Measurements from ENCODE around the gene CDK5R1. TPM values are rescaled to one million over a fixed set of nuclear protein-coding genes. Genes with fewer than 3 reads are reported as not detected.

Gene CDK5R1
- total and polyA plus RNA-seq, 2 donors (not counting 1 experiment from before 2014, with no cell fraction given), result 0.33 to 0.56 TPM

GRCh38 chr17:32445497-32445896 lies 41.3 kb upstream of the CDK5R1 start:
- Histone ChIP-seq H3K27ac (ENCODE audit: insufficient read depth, low read length) (peak overlapping the region; percentile 83), H3K36me3 (ENCODE audit: control insufficient read depth, insufficient read depth, low read length) (peaks cover 4% of the 10 kb centered on the region), H3K4me2 (ENCODE audit: extremely low read depth, insufficient read depth, low read length) (peak overlapping the region; percentile 88), H3K27me3 (ENCODE audit: control insufficient read depth, insufficient read depth, low read length) (no peaks in the 10 kb centered on the region), H3K4me3 (replicated peaks in 1 of 4; ENCODE audit: control extremely low read depth in 1 of 4, insufficient read depth in 1 of 4, low read depth in 3 of 4, low read length in 4 of 4) (peak overlapping the region; percentile 78 to 95 (median 88)), H4K20me1 (ENCODE audit: control insufficient read depth, extremely low read depth, insufficient read depth, low read length) (peaks cover 2% of the 10 kb centered on the region), H3K9me3 (ENCODE audit: control insufficient read depth, insufficient read depth, low read depth, low read length) (no peaks in the 10 kb centered on the region), H3K79me2 (ENCODE audit: control insufficient read depth, insufficient read depth, low read length) (peaks cover 52% of the 10 kb centered on the region), H3K9ac (ENCODE audit: insufficient read depth, low read length) (no peak overlapping the region), H3K4me1 (ENCODE audit: control insufficient read depth, extremely low read depth, insufficient read depth, low read length) (no peaks in the 10 kb centered on the region), H2AFZ (ENCODE audit: low read length) (no peak overlapping the region)
- no peak for DNase-seq (ENCODE audit: low read depth in 2 of 2)
- TF ChIP-seq EZH2 (IDR thresholded peaks at IDR 0.05; ENCODE audit: low read length, missing control alignments) (no peak), CTCF (conservative IDR thresholded peaks at IDR 0.05 in 1 of 2, IDR thresholded peaks at IDR 0.05 in 1 of 2; ENCODE audit: low read depth in 1 of 2, low read length in 2 of 2) (no peak)

GRCh38 chr17:32445971-32446370 lies 40.8 kb upstream of the CDK5R1 start:
- no peak for TF ChIP-seq EZH2 (IDR thresholded peaks at IDR 0.05; ENCODE audit: low read length, missing control alignments)
- TF ChIP-seq CTCF (conservative IDR thresholded peaks at IDR 0.05 in 1 of 2, IDR thresholded peaks at IDR 0.05 in 1 of 2; ENCODE audit: low read depth in 1 of 2, low read length in 2 of 2), result no peak
- H3K9me3 ChIP-seq (ENCODE audit: control insufficient read depth, insufficient read depth, low read depth, low read length), result no peaks in the 10 kb centered on the region
- no peak overlapping the region for H3K9ac ChIP-seq (ENCODE audit: insufficient read depth, low read length)
- peak; percentile 21 to 62 for DNase-seq (ENCODE audit: low read depth in 2 of 2)
- H3K36me3 ChIP-seq (ENCODE audit: control insufficient read depth, insufficient read depth, low read length), result peaks cover 4% of the 10 kb centered on the region
- peaks cover 52% of the 10 kb centered on the region for H3K79me2 ChIP-seq (ENCODE audit: control insufficient read depth, insufficient read depth, low read length)
- H3K4me3 ChIP-seq (replicated peaks in 1 of 4; ENCODE audit: control extremely low read depth in 1 of 4, insufficient read depth in 1 of 4, low read depth in 3 of 4, low read length in 4 of 4), result peak overlapping the region in 3 of 4 experiments; percentile 78 to 95 (median 91)
- H2AFZ ChIP-seq (ENCODE audit: low read length), result no peak overlapping the region
- peak overlapping the region; percentile 88 for H3K4me2 ChIP-seq (ENCODE audit: extremely low read depth, insufficient read depth, low read length)
- no peaks in the 10 kb centered on the region for H3K4me1 ChIP-seq (ENCODE audit: control insufficient read depth, extremely low read depth, insufficient read depth, low read length)
- H4K20me1 ChIP-seq (ENCODE audit: control insufficient read depth, extremely low read depth, insufficient read depth, low read length), result peaks cover 2% of the 10 kb centered on the region
- H3K27ac ChIP-seq (ENCODE audit: insufficient read depth, low read length), result no peak overlapping the region
- no peaks in the 10 kb centered on the region for H3K27me3 ChIP-seq (ENCODE audit: control insufficient read depth, insufficient read depth, low read length)

- DNase-seq (ENCODE audit: low read depth in 2 of 2), result no peak
- H4K20me1 ChIP-seq (ENCODE audit: control insufficient read depth, extremely low read depth, insufficient read depth, low read length), result peaks cover 2% of the 10 kb centered on the region
- no peak for TF ChIP-seq EZH2 (IDR thresholded peaks at IDR 0.05; ENCODE audit: low read length, missing control alignments)
Measured at GRCh38 chr17:32446949-32447348, 39.8 kb upstream of the CDK5R1 start.

More at GRCh38 chr17:32446949-32447348, 39.8 kb upstream of the CDK5R1 start:
- no peak overlapping the region for H2AFZ ChIP-seq (ENCODE audit: low read length)
- no peaks in the 10 kb centered on the region for H3K4me1 ChIP-seq (ENCODE audit: control insufficient read depth, extremely low read depth, insufficient read depth, low read length)
- no peak overlapping the region for H3K27ac ChIP-seq (ENCODE audit: insufficient read depth, low read length)
- H3K4me2 ChIP-seq (ENCODE audit: extremely low read depth, insufficient read depth, low read length), result no peak overlapping the region
- H3K9ac ChIP-seq (ENCODE audit: insufficient read depth, low read length), result no peak overlapping the region
- H3K27me3 ChIP-seq (ENCODE audit: control insufficient read depth, insufficient read depth, low read length), result no peaks in the 10 kb centered on the region
- H3K4me3 ChIP-seq (replicated peaks in 1 of 4; ENCODE audit: control extremely low read depth in 1 of 4, insufficient read depth in 1 of 4, low read depth in 3 of 4, low read length in 4 of 4), result no peak overlapping the region
- H3K36me3 ChIP-seq (ENCODE audit: control insufficient read depth, insufficient read depth, low read length), result peaks cover 6% of the 10 kb centered on the region
- no peaks in the 10 kb centered on the region for H3K9me3 ChIP-seq (ENCODE audit: control insufficient read depth, insufficient read depth, low read depth, low read length)
- H3K79me2 ChIP-seq (ENCODE audit: control insufficient read depth, insufficient read depth, low read length), result peaks cover 52% of the 10 kb centered on the region

Data from fibroblast of lung (primary cell).